NCI-H69 (cell line): ENCODE data around the gene ZDHHC1.

Experiments
- DNase-seq: peaks from one replicate; lab custom pipeline; 2025; lab: John Stamatoyannopoulos, UW

The ZDHHC1 gene

GRCh38 chr16:67447508-67448076 is 31.3 kb upstream of the ZDHHC1 start:
- peak; percentile 30 for DNase-seq

GRCh38 chr16:67446968-67447507 is 30.8 kb upstream of the ZDHHC1 start:
- DNase-seq, result no peak

GRCh38 chr16:67445913-67446907 is 29.9 kb upstream of the ZDHHC1 start:
- DNase-seq, result no peak

- DNase-seq, result no peak
Measured at GRCh38 chr16:67445441-67445912, 29.2 kb upstream of the ZDHHC1 start.

GRCh38 chr16:67445126-67445426 is 28.8 kb upstream of the ZDHHC1 start:
- DNase-seq, result no peak

- DNase-seq, result peak; percentile 73
Measured at GRCh38 chr16:67444259-67445125, 28.2 kb upstream of the ZDHHC1 start.

- DNase-seq, result no peak
Measured at GRCh38 chr16:67443265-67443664, 27.0 kb upstream of the ZDHHC1 start.

GRCh38 chr16:67442581-67443255 is 26.4 kb upstream of the ZDHHC1 start:
- no peak for DNase-seq

- peak; percentile 55 for DNase-seq
Measured at GRCh38 chr16:67441907-67442306, 25.6 kb upstream of the ZDHHC1 start.

GRCh38 chr16:67441271-67441753 is 25.0 kb upstream of the ZDHHC1 start:
- peak; percentile 95 for DNase-seq

- no peak for DNase-seq
Measured at GRCh38 chr16:67438824-67439393, 22.6 kb upstream of the ZDHHC1 start.

- DNase-seq, result no peak
Measured at GRCh38 chr16:67438098-67438791, 22.0 kb upstream of the ZDHHC1 start.

- no peak for DNase-seq
Measured at GRCh38 chr16:67437513-67437912, 21.2 kb upstream of the ZDHHC1 start.

GRCh38 chr16:67436640-67437193 is 20.4 kb upstream of the ZDHHC1 start:
- DNase-seq, result no peak

- DNase-seq, result no peak
Measured at GRCh38 chr16:67435758-67436164, 19.5 kb upstream of the ZDHHC1 start.

GRCh38 chr16:67433131-67433719 is 16.9 kb upstream of the ZDHHC1 start:
- no peak for DNase-seq

- no peak for DNase-seq
Measured at GRCh38 chr16:67432506-67432890, 16.2 kb upstream of the ZDHHC1 start.

GRCh38 chr16:67431775-67432505 is 15.7 kb upstream of the ZDHHC1 start:
- peak; percentile 87 for DNase-seq
